ENCODE data around the gene ZNF181. TPM values are rescaled to one million over a fixed set of nuclear protein-coding genes. Genes with fewer than 3 reads are reported as not detected.

The ZNF181 gene
- total RNA-seq, 1 experiment from 2014 or later, result 9.0 TPM

DNA sequence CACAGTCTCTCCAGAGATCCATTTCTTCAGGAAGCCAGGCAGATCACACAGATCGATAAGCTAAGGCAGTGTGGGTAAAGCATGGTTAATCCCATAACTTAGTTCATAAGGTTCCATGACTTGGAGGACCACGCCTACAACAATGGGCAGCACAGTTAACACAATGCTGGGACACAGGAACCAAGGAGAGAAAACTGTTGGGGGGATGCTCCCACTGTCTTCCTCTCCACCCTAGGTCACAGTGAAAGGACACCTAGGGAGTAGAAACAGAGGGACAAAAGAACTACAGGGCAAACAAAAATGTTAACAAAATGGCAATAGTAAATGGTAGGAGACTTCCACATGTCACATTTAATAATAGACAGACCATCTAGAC, 20.8 kb upstream of the ZNF181 start:
- Mint-ChIP-seq H3K4me3 (no peak overlapping the region), H3K4me1 (peaks cover 14% of the 10 kb centered on the region), H3K27me3 (ENCODE audit: low read depth) (peaks cover 60% of the 10 kb centered on the region), H3K36me3 (peaks cover 34% of the 10 kb centered on the region), H3K9me3 (peaks cover 78% of the 10 kb centered on the region), H3K27ac (no peak overlapping the region)
- POLR2A ChIA-PET, result no interaction called here
- DNase-seq (ENCODE audit: low spot score), result no peak
- no peak for ATAC-seq
- TF ChIP-seq, protein P1, sequence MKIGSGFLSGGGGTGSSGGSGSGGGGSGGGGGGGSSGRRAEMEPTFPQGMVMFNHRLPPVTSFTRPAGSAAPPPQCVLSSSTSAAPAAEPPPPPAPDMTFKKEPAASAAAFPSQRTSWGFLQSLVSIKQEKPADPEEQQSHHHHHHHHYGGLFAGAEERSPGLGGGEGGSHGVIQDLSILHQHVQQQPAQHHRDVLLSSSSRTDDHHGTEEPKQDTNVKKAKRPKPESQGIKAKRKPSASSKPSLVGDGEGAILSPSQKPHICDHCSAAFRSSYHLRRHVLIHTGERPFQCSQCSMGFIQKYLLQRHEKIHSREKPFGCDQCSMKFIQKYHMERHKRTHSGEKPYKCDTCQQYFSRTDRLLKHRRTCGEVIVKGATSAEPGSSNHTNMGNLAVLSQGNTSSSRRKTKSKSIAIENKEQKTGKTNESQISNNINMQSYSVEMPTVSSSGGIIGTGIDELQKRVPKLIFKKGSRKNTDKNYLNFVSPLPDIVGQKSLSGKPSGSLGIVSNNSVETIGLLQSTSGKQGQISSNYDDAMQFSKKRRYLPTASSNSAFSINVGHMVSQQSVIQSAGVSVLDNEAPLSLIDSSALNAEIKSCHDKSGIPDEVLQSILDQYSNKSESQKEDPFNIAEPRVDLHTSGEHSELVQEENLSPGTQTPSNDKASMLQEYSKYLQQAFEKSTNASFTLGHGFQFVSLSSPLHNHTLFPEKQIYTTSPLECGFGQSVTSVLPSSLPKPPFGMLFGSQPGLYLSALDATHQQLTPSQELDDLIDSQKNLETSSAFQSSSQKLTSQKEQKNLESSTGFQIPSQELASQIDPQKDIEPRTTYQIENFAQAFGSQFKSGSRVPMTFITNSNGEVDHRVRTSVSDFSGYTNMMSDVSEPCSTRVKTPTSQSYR (CRISPR knock-in tag; IDR thresholded peaks at IDR 0.05), result no peak
- TF ChIP-seq, protein P2, sequence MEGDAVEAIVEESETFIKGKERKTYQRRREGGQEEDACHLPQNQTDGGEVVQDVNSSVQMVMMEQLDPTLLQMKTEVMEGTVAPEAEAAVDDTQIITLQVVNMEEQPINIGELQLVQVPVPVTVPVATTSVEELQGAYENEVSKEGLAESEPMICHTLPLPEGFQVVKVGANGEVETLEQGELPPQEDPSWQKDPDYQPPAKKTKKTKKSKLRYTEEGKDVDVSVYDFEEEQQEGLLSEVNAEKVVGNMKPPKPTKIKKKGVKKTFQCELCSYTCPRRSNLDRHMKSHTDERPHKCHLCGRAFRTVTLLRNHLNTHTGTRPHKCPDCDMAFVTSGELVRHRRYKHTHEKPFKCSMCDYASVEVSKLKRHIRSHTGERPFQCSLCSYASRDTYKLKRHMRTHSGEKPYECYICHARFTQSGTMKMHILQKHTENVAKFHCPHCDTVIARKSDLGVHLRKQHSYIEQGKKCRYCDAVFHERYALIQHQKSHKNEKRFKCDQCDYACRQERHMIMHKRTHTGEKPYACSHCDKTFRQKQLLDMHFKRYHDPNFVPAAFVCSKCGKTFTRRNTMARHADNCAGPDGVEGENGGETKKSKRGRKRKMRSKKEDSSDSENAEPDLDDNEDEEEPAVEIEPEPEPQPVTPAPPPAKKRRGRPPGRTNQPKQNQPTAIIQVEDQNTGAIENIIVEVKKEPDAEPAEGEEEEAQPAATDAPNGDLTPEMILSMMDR (IDR thresholded peaks at IDR 0.05), result no peak
- TF ChIP-seq GABPB1 (CRISPR knock-in tag; IDR thresholded peaks at IDR 0.05), result no peak
- CTCF ChIA-PET, result interaction anchor here (0.9 to 2.7 kb wide), 5 partner anchors 73 to 766 kb away, joined by 3 to 26 read pairs (median 3); no protein-coding TSS in a partner anchor

DNA sequence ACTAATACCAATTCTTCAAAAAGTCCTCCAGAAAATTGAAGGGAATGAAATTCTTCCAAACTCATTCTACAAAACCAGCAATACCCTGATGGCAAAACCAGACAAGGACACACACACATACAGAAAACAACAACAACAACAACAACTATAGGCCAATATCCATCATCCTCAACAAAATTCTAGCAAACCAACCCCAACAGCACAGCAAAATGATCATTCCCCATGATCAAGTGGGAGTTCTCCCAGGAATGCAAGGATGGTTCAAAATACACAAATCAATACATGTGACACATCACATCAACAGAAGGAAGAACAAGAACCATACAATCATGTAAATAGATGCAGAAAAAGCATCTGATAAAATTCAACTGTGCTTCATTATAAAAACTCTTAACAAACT, 18.7 kb upstream of the ZNF181 start:
- peaks cover 74% of the 10 kb centered on the region for H3K9me3 Mint-ChIP-seq
- H3K27me3 Mint-ChIP-seq (ENCODE audit: low read depth), result peaks cover 66% of the 10 kb centered on the region
- POLR2A ChIA-PET, result no interaction called here
- no peak for ATAC-seq
- TF ChIP-seq NR2C2 (CRISPR knock-in tag; IDR thresholded peaks at IDR 0.05), result no peak
- TF ChIP-seq, protein P3, sequence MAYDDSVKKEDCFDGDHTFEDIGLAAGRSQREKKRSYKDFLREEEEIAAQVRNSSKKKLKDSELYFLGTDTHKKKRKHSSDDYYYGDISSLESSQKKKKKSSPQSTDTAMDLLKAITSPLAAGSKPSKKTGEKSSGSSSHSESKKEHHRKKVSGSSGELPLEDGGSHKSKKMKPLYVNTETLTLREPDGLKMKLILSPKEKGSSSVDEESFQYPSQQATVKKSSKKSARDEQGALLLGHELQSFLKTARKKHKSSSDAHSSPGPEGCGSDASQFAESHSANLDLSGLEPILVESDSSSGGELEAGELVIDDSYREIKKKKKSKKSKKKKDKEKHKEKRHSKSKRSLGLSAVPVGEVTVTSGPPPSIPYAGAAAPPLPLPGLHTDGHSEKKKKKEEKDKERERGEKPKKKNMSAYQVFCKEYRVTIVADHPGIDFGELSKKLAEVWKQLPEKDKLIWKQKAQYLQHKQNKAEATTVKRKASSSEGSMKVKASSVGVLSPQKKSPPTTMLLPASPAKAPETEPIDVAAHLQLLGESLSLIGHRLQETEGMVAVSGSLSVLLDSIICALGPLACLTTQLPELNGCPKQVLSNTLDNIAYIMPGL (CRISPR knock-in tag; IDR thresholded peaks at IDR 0.05), result no peak
- TF ChIP-seq ZNF232 (CRISPR knock-in tag; IDR thresholded peaks at IDR 0.05), result no peak
- TF ChIP-seq, protein P4, sequence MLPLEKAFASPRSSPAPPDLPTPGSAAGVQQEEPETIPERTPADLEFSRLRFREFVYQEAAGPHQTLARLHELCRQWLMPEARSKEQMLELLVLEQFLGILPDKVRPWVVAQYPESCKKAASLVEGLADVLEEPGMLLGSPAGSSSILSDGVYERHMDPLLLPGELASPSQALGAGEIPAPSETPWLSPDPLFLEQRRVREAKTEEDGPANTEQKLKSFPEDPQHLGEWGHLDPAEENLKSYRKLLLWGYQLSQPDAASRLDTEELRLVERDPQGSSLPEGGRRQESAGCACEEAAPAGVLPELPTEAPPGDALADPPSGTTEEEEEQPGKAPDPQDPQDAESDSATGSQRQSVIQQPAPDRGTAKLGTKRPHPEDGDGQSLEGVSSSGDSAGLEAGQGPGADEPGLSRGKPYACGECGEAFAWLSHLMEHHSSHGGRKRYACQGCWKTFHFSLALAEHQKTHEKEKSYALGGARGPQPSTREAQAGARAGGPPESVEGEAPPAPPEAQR (CRISPR knock-in tag; IDR thresholded peaks at IDR 0.05), result no peak
- TF ChIP-seq GTF2I (CRISPR knock-in tag; conservative IDR thresholded peaks at IDR 0.05), result no peak
- no peak for TF ChIP-seq ZBTB21 (CRISPR knock-in tag; IDR thresholded peaks at IDR 0.05; ENCODE audit: borderline replicate concordance)
- TF ChIP-seq, protein P5, sequence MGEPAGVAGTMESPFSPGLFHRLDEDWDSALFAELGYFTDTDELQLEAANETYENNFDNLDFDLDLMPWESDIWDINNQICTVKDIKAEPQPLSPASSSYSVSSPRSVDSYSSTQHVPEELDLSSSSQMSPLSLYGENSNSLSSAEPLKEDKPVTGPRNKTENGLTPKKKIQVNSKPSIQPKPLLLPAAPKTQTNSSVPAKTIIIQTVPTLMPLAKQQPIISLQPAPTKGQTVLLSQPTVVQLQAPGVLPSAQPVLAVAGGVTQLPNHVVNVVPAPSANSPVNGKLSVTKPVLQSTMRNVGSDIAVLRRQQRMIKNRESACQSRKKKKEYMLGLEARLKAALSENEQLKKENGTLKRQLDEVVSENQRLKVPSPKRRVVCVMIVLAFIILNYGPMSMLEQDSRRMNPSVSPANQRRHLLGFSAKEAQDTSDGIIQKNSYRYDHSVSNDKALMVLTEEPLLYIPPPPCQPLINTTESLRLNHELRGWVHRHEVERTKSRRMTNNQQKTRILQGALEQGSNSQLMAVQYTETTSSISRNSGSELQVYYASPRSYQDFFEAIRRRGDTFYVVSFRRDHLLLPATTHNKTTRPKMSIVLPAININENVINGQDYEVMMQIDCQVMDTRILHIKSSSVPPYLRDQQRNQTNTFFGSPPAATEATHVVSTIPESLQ (CRISPR knock-in tag; IDR thresholded peaks at IDR 0.05), result no peak
- no peak for TF ChIP-seq MXD4 (CRISPR knock-in tag; IDR thresholded peaks at IDR 0.05; ENCODE audit: borderline replicate concordance)
- TF ChIP-seq, protein P6, sequence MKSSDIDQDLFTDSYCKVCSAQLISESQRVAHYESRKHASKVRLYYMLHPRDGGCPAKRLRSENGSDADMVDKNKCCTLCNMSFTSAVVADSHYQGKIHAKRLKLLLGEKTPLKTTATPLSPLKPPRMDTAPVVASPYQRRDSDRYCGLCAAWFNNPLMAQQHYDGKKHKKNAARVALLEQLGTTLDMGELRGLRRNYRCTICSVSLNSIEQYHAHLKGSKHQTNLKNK (CRISPR knock-in tag; IDR thresholded peaks at IDR 0.05), result no peak
- TF ChIP-seq ZNF317 (CRISPR knock-in tag; IDR thresholded peaks at IDR 0.05; ENCODE audit: borderline replicate concordance, low read depth), result no peak
- TF ChIP-seq SMAD3 (CRISPR knock-in tag; IDR thresholded peaks at IDR 0.05; ENCODE audit: borderline replicate concordance), result no peak
- no peak for TF ChIP-seq RORB (CRISPR knock-in tag; IDR thresholded peaks at IDR 0.05)
- no peak for TF ChIP-seq JUN (CRISPR knock-in tag; IDR thresholded peaks at IDR 0.05)
- no peak for DNase-seq (ENCODE audit: low spot score)
- no peak overlapping the region for H3K27ac Mint-ChIP-seq
- H3K4me3 Mint-ChIP-seq, result no peak overlapping the region
- H3K36me3 Mint-ChIP-seq, result peaks cover 34% of the 10 kb centered on the region
- peaks cover 14% of the 10 kb centered on the region for H3K4me1 Mint-ChIP-seq
- CTCF ChIA-PET, result no interaction called here

Measured in WTC11 (cell line).